Subcutaneous abdominal adipose tissue (tissue), 5 donors: Measurements from ENCODE around the gene BLCAP.
"Not testable (repeated sequence)": the region's sequence is repeated elsewhere in the genome, so short reads cannot be mapped to it uniquely, and the experiment has no call there.

Experiments used
- H3K27ac ChIP-seq: one replicate; pipeline ENCODE4 v1.7.0; 2013; ENCODE audit warnings: low read depth, mild to moderate bottlenecking, inconsistent platforms, low read length, moderate library complexity
- H3K27me3 ChIP-seq, 5 donors: one replicate each; pipeline ENCODE4 v1.7.0; 2013; ENCODE audit warnings: low read length in 5 of 5, inconsistent platforms in 1 of 5; ENCODE audit not compliant: control insufficient read depth in 5 of 5, insufficient read depth in 4 of 5
- H3K36me3 ChIP-seq, 5 donors: one replicate each; pipeline ENCODE4 v1.7.0; 2013; ENCODE audit warnings: low read length in 5 of 5; ENCODE audit not compliant: control insufficient read depth in 5 of 5, insufficient read depth in 5 of 5
- H3K4me1 ChIP-seq, 5 donors: one replicate each; pipeline ENCODE4 v1.7.0; 2013; ENCODE audit warnings: low read length in 5 of 5, mild to moderate bottlenecking in 3 of 5, moderate library complexity in 1 of 5; ENCODE audit not compliant: control insufficient read depth in 5 of 5, insufficient read depth in 5 of 5
- H3K4me3 ChIP-seq, 5 donors: one replicate each; pipeline ENCODE4 v1.7.0; 2013; ENCODE audit warnings: low read length in 5 of 5, low read depth in 1 of 5
- H3K9ac ChIP-seq, 5 donors: one replicate each; pipeline ENCODE4 v1.7.0; 2013; ENCODE audit warnings: low read length in 5 of 5, mild to moderate bottlenecking in 4 of 5, moderate library complexity in 3 of 5
- H3K9me3 ChIP-seq, 5 donors: one replicate each; pipeline ENCODE4 v1.7.0; 2013; ENCODE audit warnings: low read length in 5 of 5; ENCODE audit not compliant: control insufficient read depth in 5 of 5
- donor health status: healthy.
- donor health status: healthy.
- donor health status: healthy.
- donor health status: healthy.
- donor health status: healthy.

Gene BLCAP

GRCh38 chr20:37475252-37475651, 52.4 kb downstream of the BLCAP start:
- H3K36me3 ChIP-seq = no peaks in the 10 kb centered on the region
- peaks cover 0 to 6% (median 0%) of the 10 kb centered on the region in 5 donors for H3K9me3 ChIP-seq
- H3K4me3 ChIP-seq = no peak overlapping the region
- H3K4me1 ChIP-seq = peaks cover 2 to 41% (median 29%) of the 10 kb centered on the region in 5 donors
- no peak overlapping the region for H3K27ac ChIP-seq
- H3K27me3 ChIP-seq = no peaks in the 10 kb centered on the region
- H3K9ac ChIP-seq = no peak overlapping the region

- H3K9ac ChIP-seq = no peak overlapping the region
- H3K4me1 ChIP-seq = peaks cover 2 to 33% (median 20%) of the 10 kb centered on the region in 5 donors
- peaks cover 0 to 6% (median 0%) of the 10 kb centered on the region in 5 donors for H3K9me3 ChIP-seq
- H3K27ac ChIP-seq = no peak overlapping the region
- no peaks in the 10 kb centered on the region for H3K27me3 ChIP-seq
- H3K36me3 ChIP-seq = no peaks in the 10 kb centered on the region
- no peak overlapping the region for H3K4me3 ChIP-seq
Observed at GRCh38 chr20:37474386-37474785, 53.3 kb downstream of the BLCAP start.

- H3K4me1 ChIP-seq = peaks cover 0 to 23% (median 11%) of the 10 kb centered on the region in 5 donors
- H3K9me3 ChIP-seq = peaks cover 0 to 6% (median 0%) of the 10 kb centered on the region in 5 donors
- H3K4me3 ChIP-seq = no peak overlapping the region
- no peak overlapping the region for H3K9ac ChIP-seq
- H3K27ac ChIP-seq = no peak overlapping the region
- no peaks in the 10 kb centered on the region for H3K27me3 ChIP-seq
- H3K36me3 ChIP-seq = no peaks in the 10 kb centered on the region
Observed at GRCh38 chr20:37473249-37474000, 54.3 kb downstream of the BLCAP start.

- H3K9ac ChIP-seq, H3K27ac ChIP-seq, H3K9me3 ChIP-seq, H3K27me3 ChIP-seq, H3K4me3 ChIP-seq, H3K36me3 ChIP-seq: not testable (repeated sequence)
- peaks cover 0 to 13% (median 5%) of the 10 kb centered on the region in 5 donors for H3K4me1 ChIP-seq
Observed at GRCh38 chr20:37472435-37472834, 55.2 kb downstream of the BLCAP start.

GRCh38 chr20:37471741-37472235, 55.9 kb downstream of the BLCAP start:
- Histone ChIP-seq H3K4me3 (no peak overlapping the region), H3K9me3 (peaks cover 0 to 6% (median 0%) of the 10 kb centered on the region in 5 donors), H3K36me3 (no peaks in the 10 kb centered on the region), H3K27me3 (no peaks in the 10 kb centered on the region), H3K9ac (no peak overlapping the region), H3K27ac (no peak overlapping the region), H3K4me1 (peaks cover 0 to 7% (median 5%) of the 10 kb centered on the region in 5 donors)

- not testable (repeated sequence) for H3K27me3 ChIP-seq, H3K9ac ChIP-seq, H3K9me3 ChIP-seq, H3K36me3 ChIP-seq, H3K4me3 ChIP-seq, H3K27ac ChIP-seq, H3K4me1 ChIP-seq
Observed at GRCh38 chr20:37470190-37470589, 57.5 kb downstream of the BLCAP start.

- Histone ChIP-seq H3K4me1 (no peaks in the 10 kb centered on the region), H3K27me3 (no peaks in the 10 kb centered on the region), H3K27ac (no peak overlapping the region), H3K4me3 (no peak overlapping the region), H3K36me3 (no peaks in the 10 kb centered on the region), H3K9me3 (no peaks in the 10 kb centered on the region), H3K9ac (no peak overlapping the region)
Observed at GRCh38 chr20:37469531-37469930, 58.1 kb downstream of the BLCAP start.

- Histone ChIP-seq H3K36me3 (no peaks in the 10 kb centered on the region), H3K27ac (no peak overlapping the region), H3K4me1 (no peaks in the 10 kb centered on the region), H3K4me3 (no peak overlapping the region), H3K9me3 (no peaks in the 10 kb centered on the region), H3K9ac (no peak overlapping the region), H3K27me3 (no peaks in the 10 kb centered on the region)
Observed at GRCh38 chr20:37468886-37469285, 58.8 kb downstream of the BLCAP start.
